Stimulated activated CD4-positive, alpha-beta T cell treated with anti-CD3 and anti-CD28 coated beads, TNF-alpha, amount 100 ng/mL, for 4 hours (primary cell): ENCODE measurements around the gene KIAA0753.

Experiments used
- DNase-seq, 3 experiments: peaks; one replicate each; pipeline ENCODE4 v3.0.0-alpha.2; 2020; ENCODE audit warnings: low read depth in 3 of 3

Gene KIAA0753

DNA sequence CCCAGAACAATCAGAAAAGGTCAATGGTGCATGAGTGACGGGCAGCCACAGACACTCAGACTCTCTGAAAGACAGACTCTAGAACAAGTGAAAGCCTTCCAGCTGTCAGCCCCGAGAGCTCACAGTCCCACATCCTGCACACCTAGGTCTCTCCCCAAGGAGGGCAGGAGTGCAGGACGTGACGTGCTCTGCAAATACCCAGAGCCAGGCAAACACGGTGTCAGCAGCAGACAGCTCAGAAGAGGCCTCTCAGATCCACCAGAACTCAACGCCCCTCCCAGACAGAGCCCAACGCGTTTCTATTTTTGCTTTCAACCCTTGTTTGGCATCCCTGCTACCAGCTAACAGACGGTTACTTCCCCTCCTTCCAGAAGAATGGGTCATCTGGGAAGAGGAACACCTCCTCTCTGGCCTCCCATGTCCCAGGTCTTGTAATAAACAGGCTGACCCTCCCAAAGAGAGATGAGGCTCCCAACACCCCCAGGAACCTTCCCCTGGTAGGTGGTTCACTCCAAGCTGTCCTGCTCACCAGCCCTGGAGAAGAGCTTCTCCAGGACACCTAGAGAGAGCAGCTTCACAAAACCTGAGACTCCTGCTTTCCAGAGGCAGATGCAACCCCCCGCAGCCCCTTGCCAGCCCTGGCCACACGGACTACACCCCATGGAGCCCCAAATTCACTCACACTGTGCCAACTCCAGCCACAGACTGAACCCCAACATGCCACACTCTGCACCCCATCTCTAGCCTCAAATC is 91.8 kb downstream of the KIAA0753 start:
- DNase-seq = no peak

DNA sequence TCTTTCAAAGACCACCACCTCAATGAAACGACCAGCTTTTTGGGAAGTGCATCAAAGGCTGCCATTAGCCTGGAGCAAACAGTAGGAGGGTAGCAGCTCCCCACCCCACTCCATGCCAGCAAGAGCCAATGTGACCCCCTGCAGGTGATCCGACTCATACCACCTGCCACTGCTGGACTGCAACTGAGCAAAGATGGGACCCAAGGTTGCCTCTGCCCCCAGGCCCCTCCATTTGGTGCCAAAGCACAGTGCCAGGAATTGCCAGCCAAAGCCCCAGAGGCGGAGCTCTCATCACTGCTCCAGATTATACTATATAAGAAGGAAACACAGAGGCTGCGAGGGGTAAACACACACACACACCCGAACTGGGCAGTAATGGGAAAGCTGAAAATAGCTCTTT is 92.5 kb downstream of the KIAA0753 start:
- DNase-seq = no peak

DNA sequence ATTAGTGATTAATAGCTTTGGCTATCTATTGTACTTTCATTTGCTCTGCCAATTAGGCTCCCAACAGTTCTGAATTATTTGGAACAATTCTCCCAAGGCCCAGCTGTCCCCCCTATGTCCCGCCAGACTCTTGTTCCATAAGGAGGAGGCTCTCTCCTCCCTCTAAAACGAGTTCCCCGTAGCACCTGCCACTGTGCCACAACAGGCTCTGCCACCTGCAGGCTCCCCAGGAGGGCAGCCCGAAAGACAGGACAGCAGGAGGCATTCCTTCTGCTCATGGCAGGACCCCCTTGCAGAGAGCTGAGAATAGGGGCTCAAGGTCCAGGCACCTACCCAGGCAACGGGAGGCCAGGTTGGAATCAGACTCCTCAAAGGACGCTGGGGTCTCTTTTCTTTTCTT is 93.2 kb downstream of the KIAA0753 start:
- no peak for DNase-seq

DNA sequence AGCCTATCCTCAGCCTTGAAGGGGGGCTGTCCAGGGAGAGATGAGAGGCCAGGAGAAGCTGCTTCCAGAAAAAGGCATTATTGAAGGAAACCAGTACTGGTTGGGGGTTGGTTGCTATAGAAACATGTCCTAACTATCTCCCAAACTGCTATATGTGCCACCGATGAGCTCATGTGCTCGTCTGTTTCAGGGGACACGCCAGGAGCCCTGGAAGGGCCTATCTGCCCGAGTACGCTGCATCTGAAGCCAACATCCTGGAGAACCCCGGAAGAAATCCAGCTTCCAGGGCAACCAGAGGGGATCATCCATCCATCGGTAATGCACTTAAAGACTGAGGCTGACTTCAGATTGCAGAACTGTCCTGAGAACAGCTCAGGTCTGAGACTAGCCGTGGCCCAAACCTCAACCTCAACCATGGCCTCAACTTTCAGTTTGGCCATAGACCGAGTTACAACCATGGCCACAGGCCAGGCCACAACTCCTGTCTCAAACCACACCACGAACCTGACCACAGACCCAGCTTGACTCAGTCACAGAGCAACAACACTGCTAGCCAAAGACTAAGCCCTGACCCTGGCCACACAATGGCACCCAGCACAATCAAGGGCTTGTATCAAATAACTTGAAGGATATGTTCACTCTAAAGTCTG is 94.3 kb downstream of the KIAA0753 start:
- DNase-seq = no peak

DNA sequence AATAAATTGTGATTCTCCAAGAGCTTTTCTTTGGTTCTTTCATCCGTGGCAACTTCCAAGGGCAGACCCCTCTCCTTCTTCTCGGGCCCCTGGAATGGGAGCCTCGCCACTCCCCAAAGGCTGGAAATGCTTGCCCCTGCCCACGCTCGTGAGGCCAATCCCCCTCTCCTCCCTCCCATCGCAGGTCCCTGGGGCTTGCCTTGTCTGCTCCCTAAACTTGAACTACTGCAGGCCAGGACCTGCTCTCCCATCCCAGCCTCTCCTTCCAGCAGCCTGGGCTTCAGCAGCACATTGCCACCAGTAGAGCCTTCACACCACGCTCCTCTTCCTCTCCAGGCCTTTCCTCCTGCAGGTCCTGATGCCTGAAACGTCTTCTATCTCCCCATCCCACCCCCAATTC is 95.2 kb downstream of the KIAA0753 start:
- no peak for DNase-seq

DNA sequence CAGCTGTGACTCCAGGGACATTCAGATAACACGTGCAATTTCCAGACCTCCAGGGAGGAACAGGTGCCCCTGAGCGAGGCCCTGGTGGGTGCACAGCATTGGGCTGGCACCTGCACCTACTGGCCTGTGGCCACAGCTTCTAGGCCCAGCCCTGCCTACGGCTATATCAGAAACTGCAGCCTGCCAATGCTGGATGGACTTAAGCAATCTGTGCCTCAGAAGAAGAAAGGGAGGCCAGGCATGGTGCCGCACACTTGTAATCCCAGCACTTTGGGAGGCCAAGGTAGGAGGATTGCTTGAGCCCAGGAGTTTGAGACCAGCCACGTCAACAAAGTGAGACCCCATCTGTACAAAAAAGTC is 96.5 kb downstream of the KIAA0753 start:
- no peak for DNase-seq

DNA sequence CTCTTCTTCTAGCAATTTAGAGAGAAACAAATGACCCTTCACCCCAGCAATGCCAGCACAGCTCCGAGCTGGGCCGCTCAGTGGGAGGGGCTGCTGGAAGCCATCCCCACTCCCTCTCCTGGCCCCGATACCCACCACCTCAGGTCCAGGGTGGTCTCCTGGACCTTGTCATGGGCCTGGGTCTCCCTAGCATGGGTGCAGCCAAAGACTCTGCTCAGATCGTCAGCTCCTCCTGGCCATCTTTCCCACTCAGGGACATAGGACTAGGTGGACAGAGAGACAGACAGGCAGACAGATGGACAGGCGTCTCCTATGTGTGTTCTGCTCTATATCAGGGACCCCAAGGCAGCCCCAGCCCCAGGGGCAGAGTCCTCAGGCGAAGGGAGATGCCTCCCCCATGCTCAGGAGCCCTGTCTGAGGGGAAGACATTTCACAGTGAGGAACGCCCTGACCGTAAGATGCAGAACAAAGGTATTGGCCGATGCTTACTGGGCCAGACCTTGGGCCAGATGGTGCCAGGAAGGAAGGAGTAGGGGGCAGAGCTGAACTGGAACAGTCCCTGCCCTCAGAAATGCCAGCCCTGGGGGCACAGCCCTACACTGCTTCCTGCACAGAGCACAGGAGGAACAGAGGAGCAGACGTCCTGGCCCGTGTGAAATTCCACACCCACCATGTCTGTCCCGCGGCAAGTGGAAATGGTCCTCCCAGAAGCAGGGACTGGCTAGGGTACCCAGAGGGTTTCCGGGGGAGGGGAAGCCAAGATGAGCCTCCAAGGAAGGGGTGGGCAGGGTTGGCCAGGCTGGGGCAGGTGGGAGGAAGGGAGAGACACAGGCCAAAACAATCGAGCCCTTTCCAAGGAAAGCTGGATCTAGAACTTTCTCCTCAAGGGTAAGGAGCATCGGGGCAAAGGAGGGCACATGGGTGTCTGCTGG is 97.2 kb downstream of the KIAA0753 start:
- no peak for DNase-seq

DNA sequence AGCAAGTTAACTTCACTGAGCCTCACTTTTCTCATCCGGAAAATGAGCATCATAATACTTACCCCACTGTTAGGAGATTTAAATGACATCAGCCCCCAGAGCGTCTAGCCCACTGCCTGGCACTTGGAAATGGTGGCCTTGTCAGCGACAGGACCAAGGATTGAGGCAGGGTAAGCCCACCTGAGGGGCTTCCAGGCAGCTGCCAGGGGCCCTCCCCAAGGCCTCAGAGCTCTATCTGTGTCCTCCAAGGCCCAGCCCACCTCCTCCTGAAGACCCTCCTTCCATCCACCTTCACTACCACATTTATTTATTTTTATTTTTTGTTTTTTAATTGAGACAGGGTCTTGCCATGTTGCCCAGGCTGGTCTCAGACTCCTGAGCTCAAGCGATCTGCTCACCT is 97.9 kb downstream of the KIAA0753 start:
- no peak for DNase-seq

DNA sequence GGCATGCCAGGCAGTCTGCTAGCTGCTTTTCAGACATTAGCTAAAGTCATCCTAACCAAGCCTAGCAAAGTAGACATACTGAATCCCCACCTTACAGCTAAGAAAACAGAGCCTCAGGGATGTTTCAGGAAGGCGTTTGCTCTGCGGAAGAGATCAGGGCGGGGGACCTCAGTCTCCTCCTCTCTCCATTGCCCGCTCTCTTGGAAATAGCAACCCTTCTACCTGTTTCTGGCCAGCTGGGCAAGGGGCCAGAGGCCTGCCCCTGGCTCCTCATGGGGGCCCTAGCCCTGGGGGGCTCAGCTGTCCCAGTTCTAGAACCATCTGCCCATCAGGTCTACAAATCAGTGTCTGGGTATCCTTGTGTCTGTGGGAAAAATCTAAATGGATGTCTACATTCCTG is 98.6 kb downstream of the KIAA0753 start:
- DNase-seq = no peak

DNA sequence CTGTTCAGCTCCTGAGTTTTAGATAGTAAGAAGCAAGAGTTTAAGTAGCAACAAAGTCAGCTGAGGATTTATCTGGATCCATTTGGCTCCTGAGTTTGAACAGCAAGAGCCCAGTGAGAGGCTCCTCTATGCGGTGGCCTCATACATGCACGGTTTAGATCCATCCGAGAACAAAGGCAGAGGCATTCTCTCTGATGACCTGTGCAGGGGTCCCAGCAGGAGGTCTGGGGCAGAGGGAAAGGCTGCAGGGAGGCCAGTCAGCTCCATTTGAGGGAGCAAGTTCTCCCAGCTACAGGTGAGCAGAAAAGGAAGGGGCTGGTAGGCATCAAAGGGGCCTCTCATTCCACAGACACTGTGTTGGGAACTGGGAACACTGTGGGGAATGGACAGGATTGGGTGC is 100.6 kb downstream of the KIAA0753 start:
- no peak for DNase-seq

DNA sequence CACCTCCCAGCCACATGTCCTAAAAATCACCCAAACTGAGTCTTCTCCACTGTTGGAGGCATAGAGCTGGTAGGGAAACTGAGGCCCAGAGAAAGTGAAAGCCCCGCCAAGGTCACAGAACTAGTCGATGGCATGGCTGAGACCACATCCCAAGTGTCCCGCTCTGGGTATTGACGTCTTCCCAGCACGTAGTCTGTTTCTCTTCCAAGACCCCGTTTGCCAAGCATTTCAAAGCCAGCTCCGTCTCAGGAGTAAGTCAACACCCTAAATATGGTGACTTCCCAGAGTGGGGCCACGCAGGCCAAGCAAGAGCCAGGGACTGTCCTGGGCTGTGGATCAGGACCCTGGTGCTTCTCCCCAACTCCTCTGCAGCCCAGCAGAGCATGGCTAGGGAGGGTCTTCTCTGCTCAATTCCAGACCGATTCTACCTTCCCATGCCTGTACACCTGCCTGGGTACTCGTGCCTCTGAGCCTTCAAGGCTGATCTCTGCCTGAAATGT is 103.9 kb downstream of the KIAA0753 start:
- DNase-seq = no peak

DNA sequence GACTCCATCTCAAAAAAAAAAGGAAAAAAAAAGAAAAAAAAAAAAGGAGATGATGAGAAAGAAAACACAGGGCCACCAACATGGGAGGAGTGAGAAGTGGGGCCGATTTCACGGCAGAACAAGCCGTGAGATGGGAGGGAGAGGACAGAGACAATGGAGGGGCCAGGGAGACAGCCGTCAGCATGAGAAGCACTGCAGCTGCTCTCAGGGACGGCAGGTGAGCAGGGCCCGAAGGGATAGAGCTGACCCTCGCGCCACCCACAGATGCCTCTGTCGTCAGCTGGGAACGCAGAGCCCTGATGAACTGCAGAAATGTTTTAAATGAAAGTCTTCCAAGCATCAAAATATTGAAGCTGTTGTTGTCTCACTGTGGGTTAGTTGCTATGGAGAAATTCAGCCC is 104.5 kb downstream of the KIAA0753 start:
- DNase-seq = no peak

DNA sequence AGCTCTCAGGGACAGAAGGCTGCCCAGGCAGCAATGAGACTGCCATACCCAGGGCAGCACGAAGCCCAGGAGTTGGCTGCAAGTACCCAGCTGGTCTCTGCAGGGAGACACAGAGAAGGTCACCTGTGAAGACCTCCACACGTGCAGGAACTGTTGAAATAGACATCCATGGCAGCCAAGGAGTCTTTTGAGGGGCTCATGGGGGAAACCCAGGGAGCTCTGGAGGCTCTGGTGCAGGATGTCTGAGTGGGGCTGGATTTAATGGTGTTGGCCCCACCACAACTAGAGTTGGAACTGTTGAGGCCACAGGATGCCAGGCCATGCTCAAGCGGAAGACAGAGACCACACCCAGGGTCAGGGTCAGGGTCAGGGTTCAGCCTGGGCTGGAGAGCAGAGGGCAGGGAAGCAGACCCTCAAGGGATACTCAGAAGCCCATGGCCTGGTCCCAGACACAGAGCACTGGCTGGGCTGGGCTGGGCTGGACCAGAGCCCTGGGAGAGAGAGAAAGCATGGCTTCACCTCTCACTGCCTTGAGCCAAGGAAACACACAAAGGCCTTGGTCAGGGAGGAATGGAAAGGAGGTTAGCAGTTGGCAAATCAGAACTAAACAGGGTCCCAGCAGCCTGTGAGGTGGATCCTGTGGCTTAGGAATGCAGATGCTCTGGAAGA is 105.5 kb downstream of the KIAA0753 start:
- no peak for DNase-seq

DNA sequence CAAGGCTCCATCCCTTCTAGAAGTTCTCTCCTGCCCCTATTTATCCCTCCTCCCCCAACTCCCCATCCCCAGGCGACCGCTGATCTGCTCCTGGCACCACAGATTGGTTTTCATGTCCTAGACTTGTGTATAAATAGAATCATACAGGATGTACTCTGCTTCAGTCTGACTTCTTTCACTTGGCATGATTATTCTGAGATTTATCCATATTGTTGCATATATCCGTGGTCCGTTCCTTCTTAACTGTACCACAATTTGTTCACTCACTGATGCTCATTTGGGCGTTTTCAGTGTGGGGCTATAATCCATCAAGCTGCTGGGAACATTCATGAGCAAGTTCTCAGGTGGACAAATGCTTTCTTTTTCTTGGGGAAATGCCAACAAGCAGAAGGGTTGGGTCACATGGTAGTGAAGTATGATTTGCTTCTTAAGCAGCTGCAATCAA is 108.0 kb downstream of the KIAA0753 start:
- no peak for DNase-seq

DNA sequence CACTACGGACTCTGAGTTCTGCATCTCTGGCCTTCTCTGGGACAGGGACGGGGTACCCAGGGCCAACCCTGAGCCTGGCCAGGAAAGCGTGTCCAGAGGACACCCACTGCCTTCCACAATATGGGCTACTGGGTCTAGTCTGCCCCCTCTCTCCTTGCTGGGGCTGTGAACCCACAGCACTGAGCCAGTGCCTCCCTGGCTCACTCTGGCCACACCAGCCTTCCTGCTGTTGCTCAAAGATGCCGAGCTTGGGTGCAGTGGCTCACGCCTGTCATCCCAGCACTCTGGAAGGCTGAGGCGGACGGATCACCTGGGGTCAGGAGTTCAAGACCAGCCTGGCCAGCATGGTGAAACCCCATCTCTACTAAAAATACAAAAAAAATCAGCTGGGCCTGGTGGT is 108.9 kb downstream of the KIAA0753 start:
- no peak for DNase-seq

DNA sequence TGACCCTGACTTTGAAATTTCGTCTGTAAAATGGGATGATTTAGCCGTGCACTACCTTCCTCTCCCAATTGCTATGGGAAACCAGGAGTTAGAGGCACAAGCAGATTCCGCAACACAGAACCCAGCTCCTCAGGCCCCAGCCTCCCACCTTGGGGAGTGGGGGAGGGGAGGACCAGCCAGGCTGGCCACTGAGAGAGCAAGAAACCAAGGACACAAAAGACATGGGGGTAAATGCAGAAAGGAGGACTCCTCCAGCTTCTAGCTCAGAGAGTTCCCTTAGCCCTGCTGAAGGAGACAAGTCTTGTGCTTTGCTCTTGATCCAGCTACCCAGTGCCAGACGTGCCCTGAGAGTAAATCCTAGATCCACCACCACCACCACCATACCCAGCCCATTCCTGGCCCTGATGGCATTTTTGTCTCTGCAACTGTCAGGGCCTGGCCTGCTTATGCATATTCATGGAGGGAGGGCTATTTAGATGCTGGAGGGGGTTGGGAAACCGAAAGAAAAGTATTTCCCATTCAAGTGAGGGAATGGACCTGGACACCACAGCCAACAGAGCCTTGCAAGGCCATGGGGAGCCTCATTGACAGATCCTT is 110.1 kb downstream of the KIAA0753 start:
- DNase-seq = no peak

DNA sequence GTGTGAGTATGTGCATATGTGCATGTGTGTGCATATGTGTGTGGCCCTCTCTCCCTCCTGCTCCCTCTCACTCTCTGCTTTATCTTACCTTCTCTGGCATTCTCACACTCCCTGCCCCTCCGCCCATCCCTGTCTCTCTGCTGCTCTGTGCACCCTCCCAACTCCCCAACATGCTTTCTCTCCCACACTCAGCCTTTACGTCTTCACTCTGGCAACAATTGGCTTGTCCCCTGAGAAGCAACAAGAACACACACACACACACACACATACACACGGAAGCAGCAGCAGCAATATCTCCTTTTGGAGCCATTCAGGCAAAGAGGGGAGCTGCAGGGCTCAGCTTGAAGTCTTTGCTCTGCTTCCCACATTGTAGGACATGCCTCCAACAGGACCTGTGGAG is 112.0 kb downstream of the KIAA0753 start:
- DNase-seq = no peak
